GM19467 (cell line): Measurements from ENCODE around the gene GTPBP4.

Source experiments
- ATAC-seq: cut with Tn5 transposase; IDR thresholded peaks from one replicate; pipeline ENCODE4 v1.9.1; 2021; ENCODE audit warnings: mild to moderate bottlenecking, moderate library complexity; ENCODE audit not compliant: unreplicated experiment

Gene GTPBP4

DNA sequence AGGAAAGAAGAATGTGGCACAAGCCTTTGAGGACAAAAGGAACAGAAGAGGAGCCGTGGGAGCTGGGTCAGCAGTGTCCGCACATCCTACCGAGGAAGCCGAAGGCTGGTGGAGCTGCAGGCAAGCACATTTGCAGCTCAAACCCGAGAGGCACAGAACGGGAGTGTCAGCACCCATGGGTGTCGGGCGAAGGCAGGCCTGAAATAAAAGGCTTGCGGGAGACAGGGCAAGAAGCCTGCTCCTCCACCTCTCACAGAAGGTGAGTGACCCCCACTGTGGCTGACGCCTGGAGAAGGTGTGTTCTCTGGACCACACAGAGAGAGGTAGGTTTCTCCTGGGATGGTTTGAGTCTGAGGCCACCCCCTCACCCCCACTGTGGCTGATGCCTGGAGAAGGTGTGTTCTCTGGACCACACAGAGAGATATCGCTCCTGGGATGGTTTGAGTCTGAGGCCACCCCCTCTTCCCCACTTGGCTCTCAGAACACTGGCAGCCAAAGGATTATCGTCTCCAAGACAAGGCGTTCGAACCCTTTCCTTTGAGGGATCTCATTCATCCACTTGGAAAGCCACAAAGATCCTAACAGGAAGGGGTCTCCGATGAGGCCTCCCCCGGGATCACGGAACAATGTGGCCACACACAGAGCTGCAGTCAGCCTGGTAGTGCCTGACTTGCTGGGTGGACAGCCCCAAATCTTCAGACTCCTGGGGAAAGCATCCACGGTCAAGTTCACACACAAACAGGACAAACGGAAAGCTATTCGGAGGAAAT is 21.6 kb upstream of the GTPBP4 start:
- ATAC-seq, result no peak

GRCh38 chr10:968546-969199 is 19.6 kb upstream of the GTPBP4 start:
- ATAC-seq, result no peak

- ATAC-seq, result no peak
These were observed 18.6 kb upstream of the GTPBP4 start for GRCh38 chr10:969473-970150.

DNA sequence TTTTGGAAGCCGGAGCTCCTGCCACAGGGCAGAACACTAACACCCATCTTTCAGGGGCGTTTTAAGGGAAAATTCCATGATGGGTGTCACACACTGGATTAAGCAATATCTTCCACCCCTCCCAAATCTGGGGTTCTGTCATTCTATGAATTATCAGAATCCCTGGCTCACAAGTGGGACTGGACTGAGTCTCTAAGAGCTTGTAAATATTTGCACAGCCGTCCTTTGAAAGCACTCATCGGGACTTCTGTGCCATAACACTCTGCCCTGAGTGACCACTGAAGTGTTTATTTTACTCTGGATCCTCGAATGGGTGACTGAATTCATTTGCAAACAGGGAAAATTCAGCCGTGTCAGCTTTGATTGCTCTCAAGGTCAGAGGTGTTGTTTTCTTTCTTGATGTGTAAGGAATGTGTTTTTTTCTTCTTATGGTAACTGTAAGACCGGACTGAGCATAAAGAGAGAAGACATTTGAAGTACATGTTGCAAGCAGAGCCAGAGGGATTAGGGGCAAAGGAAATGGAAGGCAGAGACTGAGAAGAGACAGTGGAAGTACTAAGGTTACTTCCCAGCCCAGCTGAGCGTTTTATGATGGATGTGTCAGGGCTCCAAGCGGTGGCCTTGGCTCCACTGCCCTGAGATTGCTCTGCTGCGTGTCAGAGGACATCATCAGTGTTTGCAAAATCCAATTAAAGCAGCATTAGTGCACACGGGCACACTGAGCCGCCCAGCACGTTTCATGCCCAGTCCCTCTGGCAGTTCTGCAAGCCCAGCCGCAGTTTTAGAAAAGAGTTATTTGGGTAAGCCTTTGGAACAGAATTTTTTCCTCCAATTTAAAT is 17.7 kb upstream of the GTPBP4 start:
- ATAC-seq, result no peak

GRCh38 chr10:971150-971542 is 17.1 kb upstream of the GTPBP4 start:
- no peak for ATAC-seq

DNA sequence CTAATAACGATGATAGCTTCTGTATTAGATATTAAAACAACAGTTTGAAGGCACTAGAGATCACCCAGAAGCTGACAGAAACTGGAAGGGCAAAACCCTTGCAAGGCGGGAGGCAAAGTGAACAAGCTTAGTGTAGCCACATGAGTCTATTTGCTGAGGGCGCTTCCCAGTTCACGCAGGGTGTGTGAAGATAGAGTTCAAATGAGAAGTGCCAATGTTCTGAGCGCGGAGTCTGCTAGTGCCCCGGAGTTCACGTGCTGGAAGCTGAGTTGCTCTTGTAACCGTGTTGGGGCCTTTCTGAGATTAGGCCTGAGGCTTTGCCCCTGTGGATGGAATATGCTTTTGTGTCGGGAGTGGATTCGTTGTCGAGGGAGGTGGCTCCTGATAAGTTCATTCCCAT is 16.6 kb upstream of the GTPBP4 start:
- ATAC-seq, result no peak

DNA sequence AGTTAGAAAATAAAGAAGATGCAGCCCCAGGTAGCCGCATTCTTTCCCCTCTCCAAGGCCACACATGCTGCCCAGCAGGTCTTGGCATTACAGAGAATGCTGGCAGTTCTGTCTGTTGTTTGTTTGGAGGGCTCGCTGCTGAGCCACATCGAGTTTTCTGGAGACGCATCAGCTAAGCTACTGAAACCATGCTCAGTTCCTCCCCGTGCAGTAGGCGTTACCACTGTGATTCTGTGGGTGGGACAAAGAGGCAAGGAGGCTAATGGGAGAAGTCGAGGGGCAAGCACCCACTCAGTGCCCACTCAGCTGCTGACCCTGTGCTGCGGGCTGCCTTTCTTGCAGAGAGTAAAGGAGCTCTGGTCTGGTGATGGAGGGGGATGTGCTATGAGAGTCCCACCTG is 15.5 kb upstream of the GTPBP4 start:
- ATAC-seq, result no peak

DNA sequence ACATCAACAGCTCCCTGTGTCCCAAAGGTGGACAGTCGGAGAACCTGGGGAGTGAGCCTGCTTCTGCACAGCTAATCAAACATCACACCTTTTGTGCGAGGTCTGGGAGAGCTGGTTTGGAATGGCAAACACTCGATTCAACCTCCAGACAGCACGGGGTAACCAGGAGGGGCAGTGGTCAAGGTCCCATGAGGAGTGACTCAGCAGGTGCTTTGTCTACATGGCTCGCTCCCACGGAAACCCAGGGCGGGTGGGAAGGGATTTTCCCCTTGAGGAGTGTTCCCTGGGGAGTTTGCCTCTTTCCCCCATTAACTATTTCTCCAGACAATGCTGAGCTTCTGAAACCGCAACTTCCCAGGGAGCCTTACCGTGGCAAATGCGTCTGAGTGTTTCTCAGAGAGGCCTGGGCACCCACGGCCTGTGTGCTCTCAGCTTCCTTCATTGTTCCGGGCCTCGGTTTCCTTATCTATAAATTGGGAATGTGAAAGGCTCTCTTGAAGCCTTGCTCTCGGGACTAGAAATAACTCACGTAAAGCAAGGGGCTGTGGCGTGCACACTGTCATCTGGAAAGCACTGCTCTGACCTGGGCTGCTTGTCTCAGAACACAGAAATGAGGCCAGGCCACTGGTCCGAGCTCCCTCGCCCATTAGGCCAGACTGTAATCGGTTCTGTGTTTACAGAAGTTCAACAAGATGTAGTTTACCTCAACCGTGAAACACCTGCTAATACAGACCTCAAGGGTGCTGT is 14.0 kb upstream of the GTPBP4 start:
- ATAC-seq, result no peak

GRCh38 chr10:974785-975074 is 13.5 kb upstream of the GTPBP4 start:
- ATAC-seq, result no peak

- ATAC-seq, result no peak
These were observed 11.9 kb upstream of the GTPBP4 start for GRCh38 chr10:976316-976715.

- no peak for ATAC-seq
These were observed 9.3 kb upstream of the GTPBP4 start for GRCh38 chr10:978826-979421.

DNA sequence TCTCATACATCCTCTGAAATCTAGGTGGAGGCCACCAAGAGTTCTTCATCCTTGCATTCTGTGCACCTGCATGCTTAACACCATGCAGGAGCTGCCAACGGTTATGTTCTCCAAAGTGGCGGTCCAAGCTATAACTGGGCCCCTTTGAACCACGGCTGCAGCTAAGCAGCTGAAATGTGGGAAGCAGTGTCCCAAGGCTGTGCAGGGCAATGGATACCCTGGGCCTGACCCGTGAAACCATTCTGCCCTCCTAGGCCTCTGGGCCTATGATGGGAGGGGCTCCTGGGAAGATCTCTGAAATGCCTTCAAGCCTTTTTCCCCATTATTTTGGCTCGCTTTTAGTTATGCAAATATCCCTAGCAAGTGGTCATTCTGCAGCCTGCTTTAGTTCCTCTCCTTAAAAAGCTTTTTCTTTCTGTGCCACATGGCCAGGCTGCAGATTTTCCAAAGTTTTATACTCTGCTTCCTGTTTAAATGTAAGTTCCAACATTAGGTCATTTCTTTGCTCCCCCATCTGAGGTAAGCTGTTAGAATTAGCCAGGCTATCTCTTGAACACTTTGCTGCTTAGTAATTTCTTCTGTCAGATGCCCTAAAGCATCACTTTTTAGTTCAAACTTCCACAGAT is 7.7 kb upstream of the GTPBP4 start:
- no peak for ATAC-seq

GRCh38 chr10:983401-983800 is 4.8 kb upstream of the GTPBP4 start:
- no peak for ATAC-seq

- ATAC-seq, result no peak
These were observed 4.1 kb upstream of the GTPBP4 start for GRCh38 chr10:983971-984655.

- no peak for ATAC-seq
These were observed 2.9 kb upstream of the GTPBP4 start for GRCh38 chr10:985361-985760.

GRCh38 chr10:986137-986825 is 2.0 kb upstream of the GTPBP4 start:
- no peak for ATAC-seq

DNA sequence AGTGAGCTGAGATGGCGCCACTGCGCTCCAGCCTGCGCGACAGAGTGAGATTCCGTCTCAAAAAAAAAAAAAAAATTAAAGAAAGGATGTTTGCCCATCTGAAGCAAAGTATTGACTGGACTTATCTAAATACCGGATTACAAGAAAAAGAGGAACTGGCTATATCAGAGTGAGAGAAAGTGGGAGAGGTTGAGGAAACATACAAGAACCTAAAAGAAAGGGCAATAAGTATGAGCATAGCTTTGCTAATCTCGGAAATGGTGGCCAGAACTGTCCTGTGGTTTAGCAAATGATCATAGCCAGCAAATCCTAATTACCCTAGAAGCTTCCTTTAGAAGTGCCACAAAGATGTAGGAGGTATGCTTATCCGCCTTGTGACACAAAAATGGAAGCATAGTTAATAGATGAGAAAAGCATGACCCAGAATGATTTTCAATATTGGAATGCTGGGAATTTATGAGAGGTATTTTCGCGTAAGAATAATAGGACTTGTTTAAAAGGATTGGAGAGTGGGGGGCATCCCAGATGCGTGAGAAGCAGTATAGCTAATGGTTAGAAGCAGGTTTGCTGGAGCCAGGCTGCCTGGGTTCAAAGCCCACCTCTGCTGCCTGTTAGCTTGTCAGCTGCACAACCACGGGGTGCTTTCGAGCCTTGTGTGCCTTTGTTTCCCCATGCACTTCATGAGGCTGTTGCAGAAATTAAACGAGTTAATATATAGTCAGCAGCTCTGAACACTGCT is 1.2 kb upstream of the GTPBP4 start:
- ATAC-seq, result no peak

- no peak for ATAC-seq
These were observed 689 bp upstream of the GTPBP4 start for GRCh38 chr10:987620-987869.
